Fibroblast of villous mesenchyme (primary cell): ENCODE data around the gene CERT1. TPM values are rescaled to one million over a fixed set of nuclear protein-coding genes. Genes with fewer than 3 reads are reported as not detected.

Experiments
- DNase-seq: peaks from one replicate; pipeline ENCODE4 v3.0.0-alpha.2; 2010; ENCODE audit warnings: low read depth
- H3K4me3 ChIP-seq: 2 replicates; pipeline ENCODE4 v1.5.1; 2011; ENCODE audit warnings: low read depth, mild to moderate bottlenecking, low read length
- CTCF ChIP-seq: IDR thresholded peaks from 2 replicates; pipeline ENCODE4 v1.5.1; 2012; ENCODE audit warnings: low read depth, mild to moderate bottlenecking, low read length; ENCODE audit not compliant: insufficient read depth
- total RNA-seq: library from RNA; depleted of rRNA; stranded (reverse); fragments of >200 nt; gene quantifications from 2 replicates; pipeline ENCODE4 v1.2.3, GENCODE V29; 2012

Gene CERT1
- total RNA-seq, 1 donor: 27.2 TPM

GRCh38 chr5:75524071-75524470, 12.6 kb upstream of the CERT1 start:
- no peak for TF ChIP-seq CTCF
- no peak for DNase-seq

GRCh38 chr5:75523275-75523674, 11.8 kb upstream of the CERT1 start:
- no peak for TF ChIP-seq CTCF
- H3K4me3 ChIP-seq: no peak overlapping the region
- no peak for DNase-seq

More at GRCh38 chr5:75524071-75524470, 12.6 kb upstream of the CERT1 start:
- no peak overlapping the region for H3K4me3 ChIP-seq

DNA sequence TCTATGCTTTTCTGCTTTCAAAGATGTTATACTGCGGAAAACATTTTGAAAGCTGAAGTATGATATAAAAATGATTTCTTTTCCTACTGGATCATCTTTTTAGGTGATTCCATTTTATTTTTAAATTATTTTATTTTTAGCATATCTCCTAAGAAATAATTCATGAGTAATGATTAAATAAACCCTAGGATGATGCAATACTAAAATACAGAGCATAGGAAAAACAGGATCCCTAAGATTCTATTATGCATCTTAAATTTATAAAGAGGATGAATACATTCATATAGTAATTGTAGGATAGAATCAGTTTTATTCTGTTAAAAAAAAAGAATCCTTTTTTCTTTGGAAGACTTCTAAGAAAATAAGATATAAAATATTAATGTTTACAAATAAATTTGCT, 11.1 kb upstream of the CERT1 start:
- H3K4me3 ChIP-seq: no peak overlapping the region
- DNase-seq: no peak
- TF ChIP-seq CTCF: no peak

DNA sequence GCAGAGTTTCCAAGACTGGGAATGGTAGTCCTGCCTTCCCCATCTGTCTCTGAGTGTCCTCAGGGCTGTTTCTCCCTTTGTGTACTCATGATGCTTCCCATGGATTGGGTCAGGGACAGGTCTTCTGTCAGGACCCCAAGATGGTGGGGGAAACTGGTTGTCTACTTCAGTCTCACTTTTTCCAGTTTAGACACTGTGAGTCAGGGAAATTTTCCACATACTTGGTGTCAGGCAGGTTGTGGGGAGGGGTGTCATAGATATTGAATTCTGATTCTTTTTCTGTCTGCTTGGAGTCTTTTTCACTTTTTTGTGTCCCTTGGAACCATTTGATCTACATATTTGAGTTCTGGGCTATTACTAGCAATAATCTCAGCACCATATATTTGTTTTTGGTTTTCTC, 10.6 kb upstream of the CERT1 start:
- DNase-seq: no peak
- TF ChIP-seq CTCF: no peak
- no peak overlapping the region for H3K4me3 ChIP-seq

GRCh38 chr5:75521195-75521594, 9.8 kb upstream of the CERT1 start:
- no peak overlapping the region for H3K4me3 ChIP-seq
- no peak for DNase-seq
- no peak for TF ChIP-seq CTCF

GRCh38 chr5:75519761-75520160, 8.3 kb upstream of the CERT1 start:
- no peak for TF ChIP-seq CTCF
- H3K4me3 ChIP-seq: no peak overlapping the region
- no peak for DNase-seq

DNA sequence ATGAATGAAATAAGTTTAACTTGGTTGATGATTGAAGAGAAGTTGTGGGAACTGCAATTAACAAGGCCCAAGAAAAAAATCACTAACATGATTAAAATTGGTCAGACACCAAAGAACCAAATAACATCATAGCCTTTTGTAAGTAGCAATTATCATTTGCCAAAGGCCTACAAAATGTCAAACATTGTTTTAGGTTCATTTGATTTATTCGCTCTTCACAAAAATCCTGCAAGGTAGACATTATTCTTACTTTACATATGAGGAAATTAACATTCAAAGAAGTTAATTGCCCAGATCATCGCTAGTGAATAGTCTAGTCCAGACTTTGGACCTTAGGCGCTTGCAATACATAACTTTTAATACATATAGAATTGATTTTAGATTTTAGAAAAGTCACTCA, 2.9 kb upstream of the CERT1 start:
- DNase-seq: no peak
- no peak for TF ChIP-seq CTCF
- no peak overlapping the region for H3K4me3 ChIP-seq
